ENCODE data around the gene MFF. TPM values are rescaled to one million over a fixed set of nuclear protein-coding genes. Genes with fewer than 3 reads are reported as not detected.

MFF gene
- total and polyA plus RNA-seq, 2 of the 8 experiments (the other 6 are each of a cell fraction or from before 2014, with no cell fraction given) = 36.2 to 86.8 TPM

- WGBS, 2 experiments (ENCODE audit: extremely low coverage in 1 of 2, insufficient coverage in 1 of 2, insufficient read length in 1 of 2, insufficient replicate concordance in 2 of 2, low coverage in 1 of 2, low lambda C conversion rate in 2 of 2, missing lambda C conversion rate in 1 of 2) = 90% methylated on average over 27 of the region's 33 CpGs; no CpG with 5 or more reads in 1 of the 2 experiments
- POLR2A ChIA-PET (ENCODE audit: partially characterized antibody) = no interaction called here
- FAIRE-seq = no peak
Measured at GRCh38 chr2:227320305-227321094, 4.6 kb upstream of the MFF start.

More at GRCh38 chr2:227320305-227321094, 4.6 kb upstream of the MFF start:
- Histone ChIP-seq H2BK15ac (ENCODE audit: low read length) (no peak overlapping the region), H3K79me1 (ENCODE audit: low read depth, low read length) (no peaks in the 10 kb centered on the region), H2BK120ac (replicated peaks; ENCODE audit: low read depth, low read length) (no peak overlapping the region), H3K4me3 (ENCODE audit: extremely low read depth in 1 of 4, insufficient read depth in 2 of 4, low read depth in 3 of 4, low read length in 4 of 4) (no peak overlapping the region), H3K27ac (ENCODE audit: low read depth, low read length) (no peak overlapping the region), H3K27me3 (replicated peaks in 1 of 4; ENCODE audit: control insufficient read depth in 3 of 4, extremely low read depth in 1 of 4, insufficient read depth in 3 of 4, low read length in 3 of 4) (no peaks in the 10 kb centered on the region), H2BK12ac (ENCODE audit: low read depth, low read length) (no peak overlapping the region), H2AK5ac (ENCODE audit: low read depth, low read length) (no peak overlapping the region), H3K9ac (replicated peaks in 1 of 4; ENCODE audit: extremely low read depth in 1 of 4, low read depth in 3 of 4, low read length in 3 of 4) (no peak overlapping the region), H3K9me3 (ENCODE audit: insufficient read depth in 2 of 2, low read depth in 1 of 2, low read length in 1 of 2) (peaks cover 9 to 22% of the 10 kb centered on the region in 2 experiments; a peak in 3 of 4 replicates), H4K5ac (ENCODE audit: insufficient read length, low read depth, low read length) (no peak overlapping the region), H2AFZ (ENCODE audit: low read length) (no peak overlapping the region), H3K4ac (replicated peaks; ENCODE audit: insufficient read length, low read depth, low read length) (no peak overlapping the region), H3K79me2 (ENCODE audit: control insufficient read depth in 1 of 2, insufficient read depth in 2 of 2, low read length in 2 of 2) (peaks cover 0 to under 1% of the 10 kb centered on the region in 2 experiments; a peak in 1 of 4 replicates), H2BK20ac (ENCODE audit: low read length) (no peak overlapping the region), H3K4me1 (replicated peaks in 1 of 4; ENCODE audit: control insufficient read depth in 3 of 4, insufficient read depth in 4 of 4, low read length in 3 of 4) (no peaks in the 10 kb centered on the region), H3K56ac (replicated peaks; ENCODE audit: insufficient read length, low read depth, low read length) (no peak overlapping the region), H4K91ac (replicated peaks; ENCODE audit: insufficient read length, low read length) (no peak overlapping the region), H2BK5ac (ENCODE audit: low read depth, low read length) (no peak overlapping the region), H4K8ac (ENCODE audit: extremely low read depth, insufficient read depth, low read length) (no peak overlapping the region; the same call in 1 of the 2 replicates), H3K18ac (ENCODE audit: extremely low read depth, low read length) (no peak overlapping the region), H3K14ac (ENCODE audit: insufficient read length) (no peak overlapping the region), H3K4me2 (ENCODE audit: insufficient read depth in 1 of 2, low read depth in 2 of 2, low read length in 2 of 2) (no peak overlapping the region), H3K23ac (ENCODE audit: insufficient read length) (no peak overlapping the region), H4K20me1 (replicated peaks in 1 of 2; ENCODE audit: control insufficient read depth in 1 of 2, insufficient read depth in 2 of 2, low read length in 2 of 2) (no peaks in the 10 kb centered on the region), H3K36me3 (ENCODE audit: control insufficient read depth in 2 of 4, insufficient read depth in 4 of 4, low read length in 3 of 4) (peaks cover 0 to 6% (median 0%) of the 10 kb centered on the region in 4 experiments; a peak in 2 of 8 replicates), H3K23me2 (ENCODE audit: low read depth, low read length) (no peaks in the 10 kb centered on the region; the same call in 1 of the 2 replicates)
- CTCF ChIA-PET (ENCODE audit: partially characterized antibody) = interaction anchor here (1.0 to 1.7 kb wide), 4 partner anchors 80 to 186 kb away, joined by 3 to 4 read pairs (median 4); no protein-coding TSS in a partner anchor
- no peak for DNase-seq (ENCODE audit: low read depth in 1 of 2, low spot score in 2 of 2)
- no peak for TF ChIP-seq CTBP2 (IDR thresholded peaks at IDR 0.05; ENCODE audit: borderline replicate concordance, insufficient read depth, insufficient read length, low read length)
- TF ChIP-seq SUZ12 (IDR thresholded peaks at IDR 0.05; ENCODE audit: low read length) = no peak
- no peak for TF ChIP-seq RBBP5 (IDR thresholded peaks at IDR 0.05; ENCODE audit: borderline replicate concordance, low read depth, low read length)

Data from H1 (cell line).